Kasumi-1 (cell line): ENCODE data around the gene GNG7.
"Not testable (repeated sequence)": the region's sequence is repeated elsewhere in the genome, so short reads cannot be mapped to it uniquely, and the experiment has no call there.

ENCODE experiments used
- DNase-seq, 2 experiments: peaks; one replicate each; lab custom pipeline; 2025; lab: John Stamatoyannopoulos, UW

Gene GNG7

GRCh38 chr19:2575734-2576481 is 126.6 kb downstream of the GNG7 start:
- DNase-seq, result no peak

GRCh38 chr19:2574971-2575630 is 127.4 kb downstream of the GNG7 start:
- DNase-seq, result no peak

- DNase-seq, result no peak
Measured at GRCh38 chr19:2574478-2574931, 128.0 kb downstream of the GNG7 start.

- DNase-seq, result no peak
Measured at GRCh38 chr19:2573916-2574315, 128.6 kb downstream of the GNG7 start.

GRCh38 chr19:2572152-2572551 is 130.3 kb downstream of the GNG7 start:
- not testable (repeated sequence) for DNase-seq

- no peak for DNase-seq
Measured at GRCh38 chr19:2569596-2570465, 132.7 kb downstream of the GNG7 start.

- DNase-seq, result no peak
Measured at GRCh38 chr19:2567996-2568395, 134.5 kb downstream of the GNG7 start.

GRCh38 chr19:2567580-2567979 is 134.9 kb downstream of the GNG7 start:
- peak; percentile 74 to 76 for DNase-seq

GRCh38 chr19:2563546-2563945 is 138.9 kb downstream of the GNG7 start:
- DNase-seq, result not testable (repeated sequence)

- peak; percentile 2 to 11 for DNase-seq
Measured at GRCh38 chr19:2561895-2562294, 140.6 kb downstream of the GNG7 start.

- DNase-seq, result no peak
Measured at GRCh38 chr19:2561221-2561620, 141.3 kb downstream of the GNG7 start.

- DNase-seq, result no peak
Measured at GRCh38 chr19:2560369-2560768, 142.1 kb downstream of the GNG7 start.

GRCh38 chr19:2558543-2558942 is 144.0 kb downstream of the GNG7 start:
- DNase-seq, result no peak

- DNase-seq, result not testable (repeated sequence)
Measured at GRCh38 chr19:2558131-2558530, 144.4 kb downstream of the GNG7 start.

- DNase-seq, result no peak
Measured at GRCh38 chr19:2557093-2557440, 145.4 kb downstream of the GNG7 start.

GRCh38 chr19:2556221-2557092 is 146.0 kb downstream of the GNG7 start:
- DNase-seq, result no peak

- no peak for DNase-seq
Measured at GRCh38 chr19:2555422-2556220, 146.9 kb downstream of the GNG7 start.

GRCh38 chr19:2554856-2555255 is 147.6 kb downstream of the GNG7 start:
- no peak for DNase-seq

GRCh38 chr19:2553510-2553909 is 149.0 kb downstream of the GNG7 start:
- no peak for DNase-seq

- DNase-seq, result peak; percentile 90 to 91
Measured at GRCh38 chr19:2552859-2553258, 149.6 kb downstream of the GNG7 start.

- DNase-seq, result no peak
Measured at GRCh38 chr19:2551864-2552185, 150.7 kb downstream of the GNG7 start.
